ENCODE measurements around the gene TNNC1. TPM values are rescaled to one million over a fixed set of nuclear protein-coding genes. Genes with fewer than 3 reads are reported as not detected.

Gene TNNC1
- total and polyA plus RNA-seq, 4 donors: 0.21 to 0.75 (median 0.35) TPM

DNA sequence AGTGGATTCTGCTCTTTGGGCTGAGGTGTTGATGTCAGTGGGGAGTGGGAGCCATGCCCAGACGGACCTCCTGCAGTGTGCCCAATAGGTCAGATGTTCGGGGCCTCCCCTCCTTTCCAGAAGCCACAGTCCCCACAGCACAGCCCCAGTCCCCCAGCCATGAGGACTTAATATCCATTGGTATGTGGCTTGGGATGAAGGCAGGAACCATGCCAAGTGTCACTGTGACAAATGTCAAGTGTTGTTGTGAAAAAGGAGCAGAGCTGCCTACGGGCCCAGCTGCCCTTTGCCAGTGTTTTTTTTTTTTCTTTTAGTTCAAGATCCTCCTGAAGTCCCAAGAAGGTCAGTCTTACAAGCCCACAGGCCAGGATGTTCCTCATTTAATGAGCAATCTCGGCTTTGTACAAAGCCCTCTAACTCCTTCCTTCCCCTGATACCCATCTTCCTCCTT lies 21.1 kb downstream of the TNNC1 start:
- H3K27ac ChIP-seq (ENCODE audit: low read depth in 1 of 2, low read length in 2 of 2): no peak overlapping the region
- no peaks in the 10 kb centered on the region for H3K36me3 ChIP-seq (ENCODE audit: control insufficient read depth in 4 of 4, insufficient read depth in 3 of 4, low read depth in 1 of 4, low read length in 3 of 4)
- no peak for TF ChIP-seq GABPA (IDR thresholded peaks at IDR 0.05 in 1 of 2, conservative IDR thresholded peaks at IDR 0.05 in 1 of 2)
- TF ChIP-seq, protein P1, sequence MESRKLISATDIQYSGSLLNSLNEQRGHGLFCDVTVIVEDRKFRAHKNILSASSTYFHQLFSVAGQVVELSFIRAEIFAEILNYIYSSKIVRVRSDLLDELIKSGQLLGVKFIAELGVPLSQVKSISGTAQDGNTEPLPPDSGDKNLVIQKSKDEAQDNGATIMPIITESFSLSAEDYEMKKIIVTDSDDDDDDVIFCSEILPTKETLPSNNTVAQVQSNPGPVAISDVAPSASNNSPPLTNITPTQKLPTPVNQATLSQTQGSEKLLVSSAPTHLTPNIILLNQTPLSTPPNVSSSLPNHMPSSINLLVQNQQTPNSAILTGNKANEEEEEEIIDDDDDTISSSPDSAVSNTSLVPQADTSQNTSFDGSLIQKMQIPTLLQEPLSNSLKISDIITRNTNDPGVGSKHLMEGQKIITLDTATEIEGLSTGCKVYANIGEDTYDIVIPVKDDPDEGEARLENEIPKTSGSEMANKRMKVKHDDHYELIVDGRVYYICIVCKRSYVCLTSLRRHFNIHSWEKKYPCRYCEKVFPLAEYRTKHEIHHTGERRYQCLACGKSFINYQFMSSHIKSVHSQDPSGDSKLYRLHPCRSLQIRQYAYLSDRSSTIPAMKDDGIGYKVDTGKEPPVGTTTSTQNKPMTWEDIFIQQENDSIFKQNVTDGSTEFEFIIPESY (IDR thresholded peaks at IDR 0.05): no peak
- no peak for TF ChIP-seq NR2F2 (IDR thresholded peaks at IDR 0.05)
- TF ChIP-seq TAF1 (conservative IDR thresholded peaks at IDR 0.05): no peak
- no peak for TF ChIP-seq RXRA (IDR thresholded peaks at IDR 0.05)
- TF ChIP-seq, protein P2, sequence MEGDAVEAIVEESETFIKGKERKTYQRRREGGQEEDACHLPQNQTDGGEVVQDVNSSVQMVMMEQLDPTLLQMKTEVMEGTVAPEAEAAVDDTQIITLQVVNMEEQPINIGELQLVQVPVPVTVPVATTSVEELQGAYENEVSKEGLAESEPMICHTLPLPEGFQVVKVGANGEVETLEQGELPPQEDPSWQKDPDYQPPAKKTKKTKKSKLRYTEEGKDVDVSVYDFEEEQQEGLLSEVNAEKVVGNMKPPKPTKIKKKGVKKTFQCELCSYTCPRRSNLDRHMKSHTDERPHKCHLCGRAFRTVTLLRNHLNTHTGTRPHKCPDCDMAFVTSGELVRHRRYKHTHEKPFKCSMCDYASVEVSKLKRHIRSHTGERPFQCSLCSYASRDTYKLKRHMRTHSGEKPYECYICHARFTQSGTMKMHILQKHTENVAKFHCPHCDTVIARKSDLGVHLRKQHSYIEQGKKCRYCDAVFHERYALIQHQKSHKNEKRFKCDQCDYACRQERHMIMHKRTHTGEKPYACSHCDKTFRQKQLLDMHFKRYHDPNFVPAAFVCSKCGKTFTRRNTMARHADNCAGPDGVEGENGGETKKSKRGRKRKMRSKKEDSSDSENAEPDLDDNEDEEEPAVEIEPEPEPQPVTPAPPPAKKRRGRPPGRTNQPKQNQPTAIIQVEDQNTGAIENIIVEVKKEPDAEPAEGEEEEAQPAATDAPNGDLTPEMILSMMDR (IDR thresholded peaks at IDR 0.05; ENCODE audit: low read depth, low read length, missing input control): no peak
- no peak for TF ChIP-seq FOXA1 (IDR thresholded peaks at IDR 0.05)
- no peak for TF ChIP-seq FOXA2 (IDR thresholded peaks at IDR 0.05)
- no peak for TF ChIP-seq HNF4G (IDR thresholded peaks at IDR 0.05)
- TF ChIP-seq EGR1 (IDR thresholded peaks at IDR 0.05; ENCODE audit: low read depth in 2 of 2): no peak
- TF ChIP-seq, protein P3, sequence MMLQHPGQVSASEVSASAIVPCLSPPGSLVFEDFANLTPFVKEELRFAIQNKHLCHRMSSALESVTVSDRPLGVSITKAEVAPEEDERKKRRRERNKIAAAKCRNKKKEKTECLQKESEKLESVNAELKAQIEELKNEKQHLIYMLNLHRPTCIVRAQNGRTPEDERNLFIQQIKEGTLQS (IDR thresholded peaks at IDR 0.05): no peak
- TF ChIP-seq YY1 (IDR thresholded peaks at IDR 0.05): no peak
- TF ChIP-seq JUND (IDR thresholded peaks at IDR 0.05): no peak
- H3K4me1 ChIP-seq (ENCODE audit: control insufficient read depth in 4 of 4, insufficient read depth in 4 of 4, low read length in 3 of 4): no peaks in the 10 kb centered on the region
- no peaks in the 10 kb centered on the region for H3K27me3 ChIP-seq (ENCODE audit: control insufficient read depth in 4 of 4, insufficient read depth in 4 of 4, low read length in 3 of 4)
- no peak overlapping the region for H3K4me3 ChIP-seq (ENCODE audit: low read depth in 1 of 3, low read length in 3 of 3)
- H3K9ac ChIP-seq (ENCODE audit: low read depth in 1 of 2, low read length in 2 of 2): no peak overlapping the region
- WGBS: 71% methylated on average over 4 of the region's 4 CpGs
- no peak for DNase-seq (ENCODE audit: low spot score)
- no peaks in the 10 kb centered on the region for H3K9me3 ChIP-seq (ENCODE audit: control insufficient read depth in 4 of 4, low read length in 3 of 4)

DNA sequence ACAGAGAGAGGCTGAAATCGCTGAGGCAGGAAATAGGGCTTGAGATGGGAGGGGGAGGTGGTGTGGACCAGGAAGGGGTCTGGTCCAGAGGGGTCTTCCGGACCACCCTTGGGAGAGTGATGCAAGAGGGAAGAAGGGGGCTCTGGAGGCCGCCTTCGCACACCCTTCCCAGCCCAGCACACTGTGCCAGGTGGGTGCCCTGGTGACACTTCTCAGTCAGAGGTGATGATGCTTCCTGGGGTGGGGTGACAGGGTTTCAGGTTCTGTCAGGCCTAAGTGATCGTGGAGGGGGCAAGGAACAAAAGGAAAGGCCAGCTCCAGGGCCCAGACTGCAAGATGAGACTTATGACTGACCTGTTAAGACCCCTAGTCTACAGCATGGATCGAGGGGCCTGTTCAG lies 21.6 kb downstream of the TNNC1 start:
- TF ChIP-seq SP1 (IDR thresholded peaks at IDR 0.05): no peak
- Histone ChIP-seq H3K27me3 (ENCODE audit: control insufficient read depth in 4 of 4, insufficient read depth in 4 of 4, low read length in 3 of 4) (no peaks in the 10 kb centered on the region), H3K4me3 (ENCODE audit: low read depth in 1 of 3, low read length in 3 of 3) (no peak overlapping the region), H3K27ac (ENCODE audit: low read depth in 1 of 2, low read length in 2 of 2) (no peak overlapping the region), H3K36me3 (ENCODE audit: control insufficient read depth in 4 of 4, insufficient read depth in 3 of 4, low read depth in 1 of 4, low read length in 3 of 4) (no peaks in the 10 kb centered on the region), H3K9ac (ENCODE audit: low read depth in 1 of 2, low read length in 2 of 2) (no peak overlapping the region), H3K9me3 (ENCODE audit: control insufficient read depth in 4 of 4, low read length in 3 of 4) (no peaks in the 10 kb centered on the region), H3K4me1 (ENCODE audit: control insufficient read depth in 4 of 4, insufficient read depth in 4 of 4, low read length in 3 of 4) (no peaks in the 10 kb centered on the region)
- DNase-seq (ENCODE audit: low spot score): no peak
- 80% methylated on average over 6 of the region's 6 CpGs for WGBS

DNA sequence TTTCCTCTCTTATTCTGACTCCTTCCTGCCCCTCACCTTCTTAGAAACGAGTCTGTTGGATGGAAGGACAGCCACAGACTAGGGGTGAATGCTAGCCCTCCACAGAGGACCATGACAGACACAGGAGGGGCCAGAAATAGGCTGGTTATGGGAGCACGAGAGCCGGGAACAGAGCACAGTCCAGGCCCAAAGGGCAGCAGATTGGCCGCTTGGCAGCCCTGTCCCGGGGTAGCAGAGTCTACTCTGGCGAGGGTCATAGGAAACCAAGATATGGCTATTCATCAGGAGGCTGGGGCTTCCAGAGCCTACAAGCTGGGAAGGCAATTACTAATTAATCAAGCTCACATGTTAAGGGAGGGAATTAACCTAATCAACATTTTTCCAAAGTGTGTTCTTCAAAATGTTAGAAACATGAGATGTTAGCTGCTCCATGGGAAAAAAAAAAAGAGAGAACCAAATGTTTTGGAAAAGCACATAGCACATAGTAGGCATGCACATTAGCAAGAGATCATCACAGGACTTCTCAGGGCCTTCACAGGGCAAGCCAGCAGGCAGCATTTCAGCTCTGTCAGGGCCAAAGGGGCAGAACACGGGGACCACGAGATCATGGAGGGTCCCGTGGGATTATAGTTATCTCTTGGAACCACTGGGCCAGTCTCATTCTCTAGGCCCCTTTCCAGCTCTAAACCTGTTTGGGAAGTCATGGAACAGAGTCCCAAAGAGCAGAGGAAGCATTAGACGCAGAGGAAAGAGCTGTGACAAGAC lies 22.2 kb downstream of the TNNC1 start:
- Histone ChIP-seq H3K9ac (ENCODE audit: low read depth in 1 of 2, low read length in 2 of 2) (no peak overlapping the region), H3K27ac (ENCODE audit: low read depth in 1 of 2, low read length in 2 of 2) (no peak overlapping the region), H3K36me3 (ENCODE audit: control insufficient read depth in 4 of 4, insufficient read depth in 3 of 4, low read depth in 1 of 4, low read length in 3 of 4) (no peaks in the 10 kb centered on the region), H3K9me3 (ENCODE audit: control insufficient read depth in 4 of 4, low read length in 3 of 4) (no peaks in the 10 kb centered on the region), H3K4me3 (ENCODE audit: low read depth in 1 of 3, low read length in 3 of 3) (no peak overlapping the region), H3K27me3 (ENCODE audit: control insufficient read depth in 4 of 4, insufficient read depth in 4 of 4, low read length in 3 of 4) (no peaks in the 10 kb centered on the region), H3K4me1 (ENCODE audit: control insufficient read depth in 4 of 4, insufficient read depth in 4 of 4, low read length in 3 of 4) (no peaks in the 10 kb centered on the region)
- TF ChIP-seq TAF1 (conservative IDR thresholded peaks at IDR 0.05) (no peak), RAD21 (IDR thresholded peaks at IDR 0.05) (no peak), EGR1 (IDR thresholded peaks at IDR 0.05; ENCODE audit: low read depth in 2 of 2) (no peak), GABPA (IDR thresholded peaks at IDR 0.05 in 1 of 2, conservative IDR thresholded peaks at IDR 0.05 in 1 of 2) (no peak), HNF4A (conservative IDR thresholded peaks at IDR 0.05) (no peak), FOXA2 (IDR thresholded peaks at IDR 0.05) (no peak), YY1 (IDR thresholded peaks at IDR 0.05) (no peak), SP1 (IDR thresholded peaks at IDR 0.05) (no peak), RXRA (IDR thresholded peaks at IDR 0.05) (no peak), JUND (IDR thresholded peaks at IDR 0.05) (no peak), FOXA1 (IDR thresholded peaks at IDR 0.05) (no peak)
- TF ChIP-seq, protein P1 (IDR thresholded peaks at IDR 0.05): no peak
- TF ChIP-seq, protein P2 (IDR thresholded peaks at IDR 0.05; ENCODE audit: low read depth, low read length, missing input control): no peak
- TF ChIP-seq, protein P3 (IDR thresholded peaks at IDR 0.05): no peak
- 82% methylated on average over 10 of the region's 10 CpGs for WGBS
- no peak for DNase-seq (ENCODE audit: low spot score)

All from liver (tissue), 9 donors.